Gastrocnemius medialis (tissue), 4 donors: ENCODE data around the gene SLC1A1.

Experiments
- POLR2A ChIP-seq, 2 donors: fragments of 450-650 bp; IDR thresholded peaks; one replicate each; pipeline ENCODE4 v1.6.1; 2017; ENCODE audit warnings: antibody characterized with exemption in 2 of 2, mild to moderate bottlenecking in 2 of 2, moderate library complexity in 2 of 2
- TF ChIP-seq, protein P1 (sequence below), 5 experiments: fragments of 450-650 bp in 3 of 5; fragments of 200-600 bp in 2 of 5; sonication (generic) in 2 of 5; IDR thresholded peaks in 4 of 5; conservative IDR thresholded peaks in 1 of 5; 1 replicate in 4 of 5; 2 replicates in 1 of 5; pipeline ENCODE4 v1.5.1; 2016 to 2019; ENCODE audit warnings: antibody characterized with exemption in 5 of 5, mild to moderate bottlenecking in 3 of 5, moderate library complexity in 3 of 5

DNA sequence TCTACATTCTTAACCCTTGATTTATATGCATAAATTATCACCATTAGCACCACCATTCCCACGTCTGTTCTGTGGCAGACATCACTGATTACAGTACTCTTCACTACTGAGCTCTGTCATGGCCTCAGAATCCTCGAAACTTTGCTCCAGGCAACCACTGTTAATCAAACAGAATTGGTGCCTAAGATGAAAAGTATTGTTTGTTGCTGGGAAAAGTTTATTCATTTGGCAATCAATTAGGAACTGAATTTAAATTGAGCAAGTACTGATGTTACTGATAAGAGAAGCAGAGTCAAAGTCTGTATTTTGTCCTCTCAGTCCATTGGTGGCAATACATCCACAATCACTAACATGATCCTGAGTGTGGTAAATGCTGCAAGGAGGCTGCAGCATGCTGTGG lies 12.8 kb downstream of the SLC1A1 start:
- TF ChIP-seq, protein P1, sequence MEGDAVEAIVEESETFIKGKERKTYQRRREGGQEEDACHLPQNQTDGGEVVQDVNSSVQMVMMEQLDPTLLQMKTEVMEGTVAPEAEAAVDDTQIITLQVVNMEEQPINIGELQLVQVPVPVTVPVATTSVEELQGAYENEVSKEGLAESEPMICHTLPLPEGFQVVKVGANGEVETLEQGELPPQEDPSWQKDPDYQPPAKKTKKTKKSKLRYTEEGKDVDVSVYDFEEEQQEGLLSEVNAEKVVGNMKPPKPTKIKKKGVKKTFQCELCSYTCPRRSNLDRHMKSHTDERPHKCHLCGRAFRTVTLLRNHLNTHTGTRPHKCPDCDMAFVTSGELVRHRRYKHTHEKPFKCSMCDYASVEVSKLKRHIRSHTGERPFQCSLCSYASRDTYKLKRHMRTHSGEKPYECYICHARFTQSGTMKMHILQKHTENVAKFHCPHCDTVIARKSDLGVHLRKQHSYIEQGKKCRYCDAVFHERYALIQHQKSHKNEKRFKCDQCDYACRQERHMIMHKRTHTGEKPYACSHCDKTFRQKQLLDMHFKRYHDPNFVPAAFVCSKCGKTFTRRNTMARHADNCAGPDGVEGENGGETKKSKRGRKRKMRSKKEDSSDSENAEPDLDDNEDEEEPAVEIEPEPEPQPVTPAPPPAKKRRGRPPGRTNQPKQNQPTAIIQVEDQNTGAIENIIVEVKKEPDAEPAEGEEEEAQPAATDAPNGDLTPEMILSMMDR (IDR thresholded peaks at IDR 0.05 in 4 of 5, conservative IDR thresholded peaks at IDR 0.05 in 1 of 5), result no peak
- TF ChIP-seq POLR2A (IDR thresholded peaks at IDR 0.05), result no peak
